GM18526 (cell line): ENCODE data around the gene CEACAM21.

Source experiments
- POLR2A ChIP-seq: IDR thresholded peaks from 3 replicates; pipeline ENCODE4 v1.6.1; 2011; ENCODE audit not compliant: insufficient read length; ENCODE audit errors: extremely low read depth

CEACAM21 gene

DNA sequence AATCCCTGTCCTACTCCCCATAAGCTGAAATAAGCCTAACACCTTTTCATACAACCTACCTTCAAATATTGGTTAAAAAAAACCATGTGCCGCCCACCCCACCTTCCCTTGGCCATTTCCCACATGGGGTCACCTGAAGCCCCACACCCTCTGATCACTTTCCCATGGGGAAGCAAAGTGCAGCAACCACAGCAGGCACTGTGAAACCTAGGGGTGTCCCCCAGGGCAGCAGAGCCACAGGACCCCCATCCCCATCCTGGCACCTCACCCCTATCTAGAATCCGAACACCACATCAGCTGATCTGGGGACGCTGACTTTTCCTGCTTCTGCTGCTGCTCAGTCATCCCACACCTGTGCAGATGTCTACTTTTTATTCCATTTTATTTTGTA, 19.9 kb downstream of the CEACAM21 start:
- TF ChIP-seq POLR2A: no peak

DNA sequence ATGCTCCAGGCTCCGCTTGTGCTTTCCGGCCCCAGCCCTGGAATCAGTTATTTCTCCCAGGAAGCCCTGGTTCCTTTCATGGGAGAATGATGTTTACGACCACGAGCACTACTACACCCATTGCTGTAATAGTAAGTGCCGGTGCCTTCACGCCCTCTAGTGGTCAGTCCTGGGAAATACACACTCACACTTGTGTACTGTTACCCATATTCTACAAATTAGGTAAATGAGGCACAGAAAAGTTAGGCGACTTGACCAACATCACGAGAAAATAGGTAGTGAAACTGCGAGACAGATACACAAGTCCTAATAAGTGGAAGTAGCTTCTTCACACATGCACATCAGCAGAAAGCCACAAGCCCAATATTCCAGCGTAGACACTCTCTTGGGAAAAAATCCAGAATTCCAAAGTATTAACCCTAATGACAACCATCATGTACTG, 21.7 kb downstream of the CEACAM21 start:
- TF ChIP-seq POLR2A: no peak

DNA sequence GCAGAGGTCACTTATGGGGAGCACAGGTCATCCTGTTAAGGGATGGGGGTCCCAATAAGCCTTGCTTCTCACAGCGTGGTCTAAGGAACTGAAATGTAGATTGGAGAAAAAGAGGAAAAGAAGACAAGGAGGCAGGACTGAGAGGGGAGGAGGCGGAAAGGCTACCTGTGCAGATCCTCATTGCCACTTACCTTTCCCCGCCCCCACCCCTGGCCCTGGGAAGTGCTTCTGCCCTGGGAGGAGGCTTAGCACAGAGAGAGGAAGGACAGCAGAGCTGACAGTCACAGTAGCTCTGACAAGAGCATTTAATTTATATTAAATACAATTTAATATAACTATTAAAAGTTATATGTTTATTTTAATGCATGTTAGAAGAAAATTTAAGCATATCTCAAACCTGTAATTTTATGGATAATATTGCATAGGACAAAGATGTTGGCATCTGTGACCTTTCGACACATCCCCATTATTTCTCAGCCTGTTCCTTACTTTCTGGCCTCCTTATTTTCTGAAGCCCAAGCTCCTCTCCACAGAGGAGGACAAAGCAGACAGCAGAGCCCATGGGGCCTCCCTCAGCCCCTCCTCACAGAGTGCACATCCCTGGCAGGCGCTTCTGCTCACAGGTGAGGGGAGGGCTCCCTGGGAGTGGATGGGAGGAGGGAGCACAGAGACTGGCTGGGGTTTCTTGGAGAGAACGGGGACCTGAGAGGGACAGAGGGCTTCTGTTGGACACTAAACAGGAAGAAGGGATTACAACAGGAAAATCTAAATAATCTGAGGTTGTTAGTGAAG, 23.4 kb downstream of the CEACAM21 start:
- TF ChIP-seq POLR2A: no peak

DNA sequence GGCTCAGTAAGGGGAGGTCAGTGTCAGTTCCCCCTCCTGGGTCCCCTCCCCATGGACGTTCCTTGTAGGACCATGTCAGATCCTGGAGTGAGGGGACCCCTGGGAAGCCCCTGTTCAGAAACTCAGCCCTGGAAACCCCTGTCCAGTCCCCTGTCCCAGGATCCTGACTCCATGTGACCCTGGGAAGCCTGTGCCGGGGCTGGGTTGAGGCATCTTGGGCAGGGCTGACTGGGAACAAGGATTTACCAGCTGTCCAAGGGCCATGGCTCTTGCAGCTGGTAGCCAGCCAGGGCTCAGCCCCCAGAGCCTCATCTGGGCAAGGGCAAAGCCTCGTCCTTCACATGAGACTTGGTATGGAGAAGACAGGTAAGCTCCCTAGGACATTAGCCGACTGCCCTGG, 25.8 kb downstream of the CEACAM21 start:
- no peak for TF ChIP-seq POLR2A

DNA sequence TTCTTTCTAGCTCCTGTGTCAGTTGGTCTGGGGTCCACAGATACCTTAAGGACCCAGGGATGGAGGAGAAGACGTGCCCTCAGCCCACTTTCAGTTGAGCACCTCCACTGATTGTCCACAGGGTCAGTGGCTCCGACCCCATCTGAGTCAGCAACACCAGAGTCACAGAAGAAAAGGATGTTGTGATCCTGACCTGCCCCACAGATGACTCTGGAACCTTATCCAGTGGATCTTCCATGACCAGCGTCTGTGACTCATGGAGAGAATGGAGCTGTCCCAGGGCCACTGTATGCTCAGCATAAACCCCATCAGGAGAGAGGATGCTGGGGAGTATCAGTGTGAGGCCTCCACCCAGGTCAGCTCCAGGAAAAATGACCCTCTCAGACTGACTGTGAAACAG, 28.9 kb downstream of the CEACAM21 start:
- no peak for TF ChIP-seq POLR2A

DNA sequence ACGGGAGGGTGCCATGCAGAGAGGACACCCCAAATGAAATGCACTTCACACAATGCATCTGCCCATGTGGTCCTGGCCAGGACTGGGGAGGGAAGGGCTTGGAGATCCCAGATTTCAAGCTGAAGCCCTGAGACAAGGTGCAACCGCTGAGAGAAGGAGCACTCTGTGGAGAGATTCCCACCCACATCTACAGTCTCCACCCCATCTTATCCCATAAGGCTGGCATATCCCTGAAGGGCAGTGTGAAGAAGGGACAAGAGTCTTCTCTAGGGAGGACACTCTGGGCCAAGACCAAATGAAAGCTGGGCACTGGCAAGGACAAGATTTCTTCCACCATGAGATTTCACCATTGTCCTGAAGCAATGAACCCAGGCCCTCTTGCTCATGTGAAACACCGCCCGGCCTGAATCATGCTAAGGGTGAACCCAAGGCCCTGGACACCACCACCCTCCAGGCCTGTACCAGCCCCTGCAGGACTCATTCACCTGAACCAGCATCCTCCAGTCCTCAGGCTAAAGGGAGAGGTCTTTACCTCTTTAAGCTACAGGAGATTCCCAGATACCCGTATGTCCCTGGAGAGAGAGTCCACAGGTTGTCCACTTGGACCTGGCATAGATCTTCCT, 30.4 kb downstream of the CEACAM21 start:
- TF ChIP-seq POLR2A: no peak

DNA sequence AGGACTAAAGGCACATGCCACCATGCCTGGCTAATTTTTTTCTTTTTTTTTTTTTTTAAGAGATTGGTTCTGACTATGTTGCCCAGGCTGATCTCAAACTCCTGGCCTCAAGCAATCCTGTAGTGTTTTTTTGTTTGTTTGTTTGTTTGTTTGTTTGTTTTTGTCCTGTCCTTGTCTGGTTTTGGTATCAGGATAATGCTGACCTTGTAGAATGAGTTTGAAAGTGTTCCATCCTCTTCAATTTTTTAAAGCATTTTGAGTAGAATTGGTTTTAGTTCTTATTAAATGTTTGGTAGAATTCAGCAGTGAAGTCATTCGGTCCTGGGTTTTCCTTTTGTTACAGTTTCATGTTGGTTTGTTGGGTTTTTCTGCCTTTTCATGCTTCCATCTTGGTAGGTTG, 31.7 kb downstream of the CEACAM21 start:
- TF ChIP-seq POLR2A: no peak

DNA sequence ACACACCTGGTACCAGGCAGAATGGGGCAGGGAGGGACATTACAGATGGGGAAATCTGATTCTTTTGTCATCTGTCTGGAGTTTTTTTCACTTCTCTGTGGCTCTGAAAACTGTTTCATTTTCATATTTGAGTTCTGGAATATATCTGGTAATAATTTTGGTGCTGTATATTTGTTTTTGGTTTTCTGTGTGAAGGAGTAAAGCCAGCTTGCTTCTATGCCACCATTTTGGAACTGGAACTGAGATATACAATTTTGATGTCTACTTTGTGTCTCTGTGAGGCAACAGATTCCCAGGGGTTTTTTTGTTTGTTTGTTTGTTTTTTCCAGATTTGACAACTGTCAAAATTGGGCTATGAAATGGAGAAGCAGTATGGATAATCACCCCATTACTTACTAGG, 34.8 kb downstream of the CEACAM21 start:
- TF ChIP-seq POLR2A: no peak

DNA sequence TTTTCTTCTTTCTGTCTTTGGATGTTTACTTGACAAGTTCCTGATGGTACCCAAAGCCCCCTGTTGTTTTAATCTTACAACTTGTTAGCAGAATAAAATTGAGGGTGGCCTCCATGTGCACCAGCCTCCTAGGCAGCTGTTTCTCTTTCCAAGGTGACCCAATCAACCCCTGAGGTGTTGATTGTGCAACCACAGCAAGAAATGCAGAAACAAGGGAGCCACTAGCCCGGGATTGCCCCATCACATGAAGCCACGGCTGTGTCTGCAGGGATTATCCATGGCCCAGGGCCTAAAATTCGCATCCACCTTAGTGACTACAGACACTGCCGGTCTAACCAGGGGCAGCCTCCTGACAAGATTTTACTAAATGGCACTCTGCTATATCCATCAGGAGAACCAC, 36.5 kb downstream of the CEACAM21 start:
- TF ChIP-seq POLR2A: no peak

DNA sequence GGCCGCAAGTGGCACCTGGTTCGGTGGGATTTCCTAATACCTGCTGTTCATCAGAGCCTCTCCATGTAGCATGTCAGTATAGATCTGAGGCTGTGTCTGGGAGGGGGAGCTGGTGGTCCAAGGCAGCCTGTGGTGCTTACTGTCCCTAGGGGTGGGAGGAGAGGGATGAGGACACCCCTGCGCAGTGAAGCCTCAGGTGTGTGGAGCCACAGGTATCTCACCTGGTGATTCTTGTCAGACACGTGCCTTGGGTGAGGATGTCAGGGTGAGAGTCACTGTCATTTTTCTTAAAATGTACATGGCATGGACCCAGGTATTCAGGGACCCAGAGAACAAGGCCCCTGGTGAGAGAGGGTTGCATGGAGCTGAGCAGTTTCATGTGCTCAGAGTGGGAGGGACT, 39.2 kb downstream of the CEACAM21 start:
- TF ChIP-seq POLR2A: no peak

DNA sequence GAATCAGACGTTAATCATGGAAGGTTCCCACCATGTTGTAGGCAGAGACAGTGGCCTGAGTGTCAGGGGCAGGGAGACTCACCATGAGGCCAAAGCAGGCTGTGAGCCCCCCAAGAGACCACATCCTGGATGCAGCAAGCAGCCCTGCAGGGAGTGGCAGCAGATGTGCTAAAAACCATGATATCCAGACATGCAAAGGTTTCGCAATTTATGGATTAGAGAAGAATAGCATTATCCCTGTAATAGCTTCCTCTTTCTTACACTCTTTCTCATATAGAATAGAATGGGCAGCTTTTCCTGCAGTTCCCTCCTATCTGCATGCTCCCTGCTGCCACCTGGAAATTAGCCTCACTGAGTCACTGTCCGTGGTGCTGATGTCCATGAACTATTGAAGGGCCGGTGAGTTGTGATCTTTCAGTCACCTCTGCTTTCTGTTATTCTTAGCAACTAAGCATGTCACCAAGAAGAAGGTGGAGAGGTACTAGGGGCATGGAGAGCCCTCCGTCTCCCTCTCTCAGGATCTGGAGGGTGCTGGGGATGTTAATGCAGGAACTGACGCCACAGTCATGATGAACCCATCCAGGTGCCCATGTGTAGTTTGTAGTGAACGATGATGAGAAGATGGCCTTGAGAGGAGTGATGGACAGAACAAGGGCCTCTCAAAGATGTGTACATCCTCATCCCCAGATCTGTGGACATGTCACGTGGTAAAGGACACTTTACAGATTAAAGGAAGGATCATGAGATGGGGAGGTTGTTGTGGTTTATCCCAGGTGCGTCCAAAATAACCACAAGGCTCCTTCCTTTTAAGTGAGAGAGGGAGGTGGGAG, 41.0 kb downstream of the CEACAM21 start:
- no peak for TF ChIP-seq POLR2A

DNA sequence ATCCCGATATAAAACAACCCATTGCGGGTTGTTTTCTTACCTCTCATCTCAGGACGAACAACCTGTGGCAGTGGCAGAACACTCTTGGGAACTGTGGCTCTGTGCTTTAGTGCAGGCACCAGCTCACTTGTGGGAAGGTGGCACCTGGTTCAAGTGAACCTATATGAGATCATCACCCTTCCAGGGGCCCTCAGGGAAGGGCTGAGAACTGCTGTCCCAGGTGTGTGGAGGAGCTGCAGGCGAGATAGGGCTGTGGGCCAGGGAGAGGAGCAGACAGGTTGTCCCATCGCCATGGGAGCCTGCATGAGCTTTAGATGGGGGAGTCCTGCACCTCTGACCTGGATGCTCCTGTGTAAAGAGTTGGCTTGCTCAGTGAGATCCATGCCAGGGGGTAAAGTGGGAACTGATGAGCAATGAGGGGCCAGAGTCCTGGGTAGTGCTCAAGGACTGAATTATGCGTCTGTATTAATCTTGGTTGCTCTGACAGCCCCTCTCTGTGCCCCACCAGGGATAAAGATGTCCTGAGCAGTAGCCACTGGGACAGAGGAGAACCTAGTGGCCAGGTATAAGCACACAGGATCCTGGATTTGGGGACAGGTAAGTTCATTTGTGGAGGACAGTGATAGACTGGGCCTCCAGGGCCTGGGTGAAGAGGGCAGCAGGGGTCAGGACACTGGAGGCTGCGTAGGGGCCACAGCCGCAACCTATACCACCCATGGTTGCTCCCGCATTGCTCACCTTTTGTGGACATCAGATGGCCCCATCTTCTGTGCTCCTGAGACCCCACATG, 42.2 kb downstream of the CEACAM21 start:
- no peak for TF ChIP-seq POLR2A

DNA sequence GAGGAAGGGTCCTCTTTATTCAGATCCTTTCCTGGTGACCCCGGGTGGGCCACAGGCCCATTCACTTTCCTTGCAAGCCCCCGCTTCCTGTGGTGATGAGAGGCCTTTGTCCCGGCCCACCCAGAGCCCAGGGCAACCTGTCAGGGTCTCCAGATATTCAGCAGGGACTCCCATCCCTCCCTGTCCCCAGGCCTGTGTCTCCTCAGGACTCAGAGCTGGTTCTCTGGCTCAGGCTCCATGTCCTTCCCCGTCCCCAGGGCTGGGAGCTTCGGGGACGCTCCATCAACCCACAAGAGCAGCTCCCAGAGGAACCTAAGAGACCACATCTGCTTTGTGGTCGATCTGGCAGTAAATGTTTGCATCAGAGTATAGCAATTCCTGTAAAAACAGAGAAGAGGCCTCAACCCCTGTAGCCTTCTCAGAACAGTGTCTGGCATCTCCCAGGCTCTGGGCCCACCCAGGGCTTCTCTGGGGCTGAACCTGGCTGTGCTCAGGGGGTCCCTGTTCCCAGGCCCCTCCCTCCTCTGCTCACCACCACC, 43.1 kb downstream of the CEACAM21 start:
- TF ChIP-seq POLR2A: no peak

DNA sequence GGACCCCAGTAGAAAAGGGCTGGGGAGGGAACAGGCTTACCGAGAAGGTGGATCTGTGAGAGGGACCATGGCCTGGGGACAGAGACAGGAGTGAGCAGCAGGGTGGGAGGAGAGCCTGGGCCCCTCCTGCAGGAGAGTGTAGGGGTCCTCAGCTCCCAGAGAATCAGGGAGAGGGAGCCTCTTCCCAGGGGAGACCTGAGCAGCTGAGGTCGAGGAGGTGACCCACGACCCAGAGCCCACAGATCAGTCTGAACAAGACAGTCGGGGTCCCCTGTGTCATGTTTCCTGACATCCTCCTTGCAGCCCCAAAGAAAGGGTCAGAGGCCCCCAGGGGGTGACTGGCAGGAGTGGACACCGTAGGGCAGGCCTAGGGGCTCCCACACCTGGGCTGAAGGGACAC, 44.2 kb downstream of the CEACAM21 start:
- no peak for TF ChIP-seq POLR2A

DNA sequence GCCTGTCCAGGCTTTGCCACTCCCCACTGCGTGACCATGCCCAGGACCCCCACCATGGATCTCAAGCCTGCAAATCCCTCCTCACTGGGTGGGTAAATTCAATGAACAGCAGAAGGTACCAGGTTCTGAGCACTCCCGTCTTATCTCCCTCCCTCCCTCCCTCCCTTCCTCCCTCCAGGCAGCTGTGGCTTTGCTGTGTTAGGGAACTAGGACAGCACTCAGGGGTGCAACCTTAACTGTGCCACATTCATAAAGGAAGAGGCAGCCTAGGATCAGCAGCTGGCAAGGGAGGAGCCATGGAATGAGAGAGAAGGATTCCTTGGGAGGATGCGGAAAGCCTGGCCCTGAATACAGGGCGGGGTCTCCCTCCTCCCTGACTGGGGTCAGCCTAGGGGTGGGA, 45.3 kb downstream of the CEACAM21 start:
- TF ChIP-seq POLR2A: no peak
